HG03108 (cell line): ENCODE results near the gene MRPL22.
"Not testable (repeated sequence)": the region's sequence is repeated elsewhere in the genome, so short reads cannot be mapped to it uniquely, and the experiment has no call there.

Source experiments
- ATAC-seq: cut with Tn5 transposase; IDR thresholded peaks from one replicate; pipeline ENCODE4 v1.9.1; 2021; ENCODE audit warnings: moderate library complexity; ENCODE audit not compliant: unreplicated experiment

Gene MRPL22

GRCh38 chr5:154940772-154941620 is at the start of gene MRPL22:
Gene MRPL22 (plus strand): TSS chr5:154941073. CDS start chr5:154941111, 38 bp downstream.
- peak; percentile 58 for ATAC-seq

GRCh38 chr5:154892369-154892771 is 48.5 kb upstream of the MRPL22 start:
- no peak for ATAC-seq

GRCh38 chr5:154893381-154893780 is 47.5 kb upstream of the MRPL22 start:
- ATAC-seq: no peak

- no peak for ATAC-seq
Measured at GRCh38 chr5:154895606-154896561, 45.0 kb upstream of the MRPL22 start.

- ATAC-seq: no peak
Measured at GRCh38 chr5:154896562-154897165, 44.2 kb upstream of the MRPL22 start.

- no peak for ATAC-seq
Measured at GRCh38 chr5:154898210-154898609, 42.7 kb upstream of the MRPL22 start.

GRCh38 chr5:154899151-154899816 is 41.6 kb upstream of the MRPL22 start:
- ATAC-seq: no peak

GRCh38 chr5:154900066-154900465 is 40.8 kb upstream of the MRPL22 start:
- no peak for ATAC-seq

- ATAC-seq: no peak
Measured at GRCh38 chr5:154901276-154901675, 39.6 kb upstream of the MRPL22 start.

- ATAC-seq: no peak
Measured at GRCh38 chr5:154901913-154902312, 39.0 kb upstream of the MRPL22 start.

- not testable (repeated sequence) for ATAC-seq
Measured at GRCh38 chr5:154905601-154906000, 35.3 kb upstream of the MRPL22 start.

GRCh38 chr5:154916874-154917273 is 24.0 kb upstream of the MRPL22 start:
- no peak for ATAC-seq

GRCh38 chr5:154917757-154918156 is 23.1 kb upstream of the MRPL22 start:
- ATAC-seq: no peak

GRCh38 chr5:154923441-154924430 is 17.1 kb upstream of the MRPL22 start:
- ATAC-seq: no peak

- ATAC-seq: no peak
Measured at GRCh38 chr5:154933537-154933936, 7.3 kb upstream of the MRPL22 start.

- ATAC-seq: no peak
Measured at GRCh38 chr5:154934881-154935280, 6.0 kb upstream of the MRPL22 start.

- ATAC-seq: no peak
Measured at GRCh38 chr5:154937186-154937717, 3.6 kb upstream of the MRPL22 start.

GRCh38 chr5:154937718-154938466 is 3.0 kb upstream of the MRPL22 start, which contains the start of gene GEMIN5:
Gene GEMIN5 (minus strand): TSS chr5:154938211. CDS start chr5:154938133, 78 bp downstream.
- peak; percentile 77 for ATAC-seq
